HepG2 (cell line): ENCODE data around the gene CFAP210. TPM values are rescaled to one million over a fixed set of nuclear protein-coding genes. Genes with fewer than 3 reads are reported as not detected.

Experiments used
- HIVEP1 ChIP-seq: sonication (generic); formaldehyde crosslinking; IDR thresholded peaks from 2 replicates; pipeline ENCODE4 v1.4.0; 2020; ENCODE audit warnings: mild to moderate bottlenecking, missing genetic modification reagents
- JARID2 ChIP-seq: sonication (generic); formaldehyde crosslinking; IDR thresholded peaks from 2 replicates; pipeline ENCODE4 v1.8.1; 2023; ENCODE audit warnings: missing genetic modification reagents, inconsistent platforms; ENCODE audit not compliant: insufficient replicate concordance
- NAIF1 ChIP-seq: sonication (generic); formaldehyde crosslinking; IDR thresholded peaks from 2 replicates; pipeline ENCODE4 v1.5.0; 2020; ENCODE audit warnings: mild to moderate bottlenecking, missing genetic modification reagents, borderline replicate concordance
- NKX3-1 ChIP-seq: sonication (generic); formaldehyde crosslinking; IDR thresholded peaks from 2 replicates; pipeline ENCODE4 v1.5.0; 2020; ENCODE audit warnings: missing genetic modification reagents
- RFX3 ChIP-seq: IDR thresholded peaks from 2 replicates; pipeline ENCODE4 v1.6.1; 2016; ENCODE audit warnings: missing biosample characterization, missing genetic modification reagents
- SAFB2 ChIP-seq: sonication (generic); formaldehyde crosslinking; IDR thresholded peaks from 2 replicates; pipeline ENCODE4 v1.5.1; 2020; ENCODE audit warnings: missing genetic modification reagents, low read depth, mild to moderate bottlenecking, borderline replicate concordance
- SMAD3 ChIP-seq: sonication (generic); formaldehyde crosslinking; IDR thresholded peaks from 2 replicates; pipeline ENCODE4 v1.4.0; 2020; ENCODE audit warnings: missing genetic modification reagents
- SP2 ChIP-seq: sonication (generic); formaldehyde crosslinking; IDR thresholded peaks from 2 replicates; pipeline ENCODE4 v1.5.1; 2020; ENCODE audit warnings: mild to moderate bottlenecking, missing genetic modification reagents
- STAG1 ChIP-seq: sonication (generic); formaldehyde crosslinking; IDR thresholded peaks from 2 replicates; pipeline ENCODE4 v1.4.0; 2020; ENCODE audit warnings: missing genetic modification reagents
- U2AF2 ChIP-seq: fragments of 200-400 bp; formaldehyde crosslinking; IDR thresholded peaks from 2 replicates; pipeline ENCODE4 v1.6.1; 2017; ENCODE audit warnings: low read depth, mild to moderate bottlenecking, low read length
- ZC3H4 ChIP-seq: sonication (generic); formaldehyde crosslinking; IDR thresholded peaks from 2 replicates; pipeline ENCODE4 v1.4.0; 2020; ENCODE audit warnings: missing genetic modification reagents, borderline replicate concordance
- ZNF232 ChIP-seq: sonication (generic); formaldehyde crosslinking; IDR thresholded peaks from 2 replicates; pipeline ENCODE4 v1.4.0; 2020; ENCODE audit warnings: missing genetic modification reagents, borderline replicate concordance
- ZNF552 ChIP-seq: sonication (generic); formaldehyde crosslinking; IDR thresholded peaks from 2 replicates; pipeline ENCODE4 v1.9.0; 2022; ENCODE audit warnings: missing genetic modification reagents, mild to moderate bottlenecking, borderline replicate concordance
- ZNF562 ChIP-seq: sonication (generic); formaldehyde crosslinking; IDR thresholded peaks from 2 replicates; pipeline ENCODE4 v1.8.0; 2022; ENCODE audit warnings: missing genetic modification reagents, borderline replicate concordance
- ZNF572 ChIP-seq: sonication (generic); formaldehyde crosslinking; IDR thresholded peaks from 2 replicates; pipeline ENCODE4 v1.5.1; 2020; ENCODE audit warnings: mild to moderate bottlenecking, missing genetic modification reagents
- ZNF577 ChIP-seq: sonication (generic); formaldehyde crosslinking; IDR thresholded peaks from 2 replicates; pipeline ENCODE4 v1.4.0; 2020; ENCODE audit warnings: mild to moderate bottlenecking, low read depth, missing genetic modification reagents, borderline replicate concordance
- ZNF589 ChIP-seq: sonication (generic); formaldehyde crosslinking; conservative IDR thresholded peaks from 2 replicates; pipeline ENCODE4 v1.8.0; 2022; ENCODE audit warnings: mild to moderate bottlenecking, moderate library complexity, missing genetic modification reagents
- ZNF709 ChIP-seq: sonication (generic); formaldehyde crosslinking; IDR thresholded peaks from 2 replicates; pipeline ENCODE4 v1.5.0; 2020; ENCODE audit warnings: mild to moderate bottlenecking, missing genetic modification reagents
- ZNF737 ChIP-seq: sonication (generic); formaldehyde crosslinking; IDR thresholded peaks from 2 replicates; pipeline ENCODE4 v1.5.0; 2020; ENCODE audit warnings: missing genetic modification reagents, mild to moderate bottlenecking, borderline replicate concordance
- ZSCAN31 ChIP-seq: sonication (generic); formaldehyde crosslinking; IDR thresholded peaks from 2 replicates; pipeline ENCODE4 v1.5.0; 2020; ENCODE audit warnings: low read depth, mild to moderate bottlenecking, missing genetic modification reagents
- polyA plus RNA-seq, 8 experiments: library from polyadenylated mRNA; depleted of rRNA in 3 of 8; stranded (reverse) in 7 of 8; unstranded in 1 of 8; fragments of >200 nt; fragmentation: Illumina TruSeq in 4 of 8; extraction: Trizol in 4 of 8; gene quantifications; 2 replicates each; pipeline versions ENCODE4 v1.2.1 to v1.2.3, GENCODE V29; 2011 to 2016; ENCODE audit warnings: low read depth in 4 of 8, missing spikeins in 1 of 8, mixed read lengths in 1 of 8; ENCODE audit not compliant: insufficient read depth in 1 of 8
- total RNA-seq, 5 experiments: library from RNA; depleted of rRNA; stranded (reverse); fragments of >200 nt; fragmentation: Illumina TruSeq; extraction: Trizol; gene quantifications; 2 replicates each; pipeline ENCODE4 v1.2.3, GENCODE V29; 2016; ENCODE audit warnings: low read depth in 1 of 5
- TF ChIP-seq, protein P1 (sequence below): sonication (generic); formaldehyde crosslinking; IDR thresholded peaks from 2 replicates; pipeline ENCODE4 v1.8.0; 2022; ENCODE audit warnings: low read depth, missing genetic modification reagents
- TF ChIP-seq, protein P2 (sequence below): IDR thresholded peaks from 2 replicates; pipeline ENCODE4 v1.6.1; 2016; ENCODE audit warnings: low read depth, borderline replicate concordance
- TF ChIP-seq, protein P3 (sequence below): sonication (generic); formaldehyde crosslinking; conservative IDR thresholded peaks from 2 replicates; pipeline ENCODE4 v1.4.0; 2020; ENCODE audit warnings: missing genetic modification reagents
- TF ChIP-seq, protein P4 (sequence below): sonication (generic); formaldehyde crosslinking; IDR thresholded peaks from 2 replicates; pipeline ENCODE4 v1.9.0; 2021; ENCODE audit warnings: missing genetic modification reagents, borderline replicate concordance

CFAP210 gene
- total and polyA plus RNA-seq, 2 of the 13 experiments (the other 11 are each of a cell fraction or from before 2014, with no cell fraction given), result 0.18 TPM; not detected in 1

DNA sequence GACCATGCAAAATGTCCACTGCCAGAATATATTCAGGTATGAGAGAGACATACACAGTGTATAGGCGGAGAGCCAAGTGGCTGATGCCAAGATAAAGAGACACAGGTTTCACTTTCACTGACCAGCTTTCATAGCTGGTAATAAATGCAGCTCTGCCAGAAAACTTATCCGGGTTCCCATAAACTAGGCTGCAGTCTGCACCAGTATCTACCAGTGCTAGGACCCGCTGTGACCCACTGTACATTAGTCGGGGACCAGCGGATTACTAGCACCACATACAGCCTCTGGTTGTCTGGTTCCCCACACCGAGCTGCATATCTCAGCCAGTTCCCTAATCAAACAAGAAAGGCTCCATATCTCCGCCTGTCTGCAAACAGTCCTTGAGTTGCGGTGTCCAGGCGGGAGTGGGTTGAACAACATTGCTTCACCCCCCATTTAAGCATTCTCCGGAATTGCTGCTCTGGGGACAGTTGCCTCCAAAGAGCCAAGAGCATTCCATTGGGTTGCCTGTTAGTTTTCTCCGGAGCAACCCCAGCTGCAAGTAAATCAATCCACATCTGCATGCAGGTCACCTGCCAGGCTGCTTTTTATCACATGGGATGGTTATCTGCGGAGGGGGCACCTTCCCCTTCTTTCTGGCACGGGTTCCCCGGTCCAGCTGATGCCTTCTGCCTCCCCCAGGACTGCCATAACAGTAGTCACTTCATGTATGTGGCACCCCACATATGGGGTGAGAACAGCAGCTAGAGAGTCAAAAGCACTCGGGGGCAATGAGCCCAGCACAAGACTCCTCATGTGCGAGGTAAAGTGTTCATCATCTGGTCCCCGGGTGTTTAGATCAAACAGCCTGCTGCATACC lies 21.4 kb upstream of the CFAP210 start (continued):
- TF ChIP-seq ZNF572, result no peak
- TF ChIP-seq, protein P1, sequence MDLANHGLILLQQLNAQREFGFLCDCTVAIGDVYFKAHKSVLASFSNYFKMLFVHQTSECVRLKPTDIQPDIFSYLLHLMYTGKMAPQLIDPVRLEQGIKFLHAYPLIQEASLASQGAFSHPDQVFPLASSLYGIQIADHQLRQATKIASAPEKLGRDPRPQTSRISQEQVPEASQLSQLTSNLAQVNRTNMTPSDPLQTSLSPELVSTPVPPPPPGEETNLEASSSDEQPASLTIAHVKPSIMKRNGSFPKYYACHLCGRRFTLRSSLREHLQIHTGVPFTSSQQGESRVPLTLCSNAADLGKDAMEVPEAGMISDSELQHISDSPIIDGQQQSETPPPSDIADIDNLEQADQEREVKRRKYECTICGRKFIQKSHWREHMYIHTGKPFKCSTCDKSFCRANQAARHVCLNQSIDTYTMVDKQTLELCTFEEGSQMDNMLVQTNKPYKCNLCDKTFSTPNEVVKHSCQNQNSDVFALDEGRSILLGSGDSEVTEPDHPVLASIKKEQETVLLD, result no peak; the same call in 1 of the 2 replicates
- TF ChIP-seq NAIF1, result no peak
- no peak for TF ChIP-seq ZSCAN31
- no peak for TF ChIP-seq ZNF589 (CRISPR knock-in tag)
- TF ChIP-seq ZC3H4 (CRISPR knock-in tag), result no peak
- no peak for TF ChIP-seq ZNF577 (CRISPR knock-in tag)
- 0 out of 2 replicates have a peak, but pooled peaks have one; percentile 21 for TF ChIP-seq STAG1 (CRISPR knock-in tag)
- no peak; the same call in 1 of the 2 replicates for TF ChIP-seq ZNF552 (CRISPR knock-in tag)
- TF ChIP-seq, protein P2, sequence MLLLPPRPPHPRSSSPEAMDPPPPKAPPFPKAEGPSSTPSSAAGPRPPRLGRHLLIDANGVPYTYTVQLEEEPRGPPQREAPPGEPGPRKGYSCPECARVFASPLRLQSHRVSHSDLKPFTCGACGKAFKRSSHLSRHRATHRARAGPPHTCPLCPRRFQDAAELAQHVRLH (CRISPR knock-in tag), result peak; percentile 88; the same call in 1 of the 2 replicates
- no peak for TF ChIP-seq RFX3 (CRISPR knock-in tag)
- TF ChIP-seq, protein P3, sequence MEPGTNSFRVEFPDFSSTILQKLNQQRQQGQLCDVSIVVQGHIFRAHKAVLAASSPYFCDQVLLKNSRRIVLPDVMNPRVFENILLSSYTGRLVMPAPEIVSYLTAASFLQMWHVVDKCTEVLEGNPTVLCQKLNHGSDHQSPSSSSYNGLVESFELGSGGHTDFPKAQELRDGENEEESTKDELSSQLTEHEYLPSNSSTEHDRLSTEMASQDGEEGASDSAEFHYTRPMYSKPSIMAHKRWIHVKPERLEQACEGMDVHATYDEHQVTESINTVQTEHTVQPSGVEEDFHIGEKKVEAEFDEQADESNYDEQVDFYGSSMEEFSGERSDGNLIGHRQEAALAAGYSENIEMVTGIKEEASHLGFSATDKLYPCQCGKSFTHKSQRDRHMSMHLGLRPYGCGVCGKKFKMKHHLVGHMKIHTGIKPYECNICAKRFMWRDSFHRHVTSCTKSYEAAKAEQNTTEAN (CRISPR knock-in tag), result no peak
- no peak for TF ChIP-seq NKX3-1 (CRISPR knock-in tag)
- no peak for TF ChIP-seq ZNF737
- TF ChIP-seq ZNF232 (CRISPR knock-in tag), result 0 out of 2 replicates have a peak, but pooled peaks have one; percentile 42
- TF ChIP-seq HIVEP1 (CRISPR knock-in tag), result no peak
- TF ChIP-seq ZNF562 (CRISPR knock-in tag), result no peak
- TF ChIP-seq JARID2 (CRISPR knock-in tag), result no peak
- TF ChIP-seq, protein P4, sequence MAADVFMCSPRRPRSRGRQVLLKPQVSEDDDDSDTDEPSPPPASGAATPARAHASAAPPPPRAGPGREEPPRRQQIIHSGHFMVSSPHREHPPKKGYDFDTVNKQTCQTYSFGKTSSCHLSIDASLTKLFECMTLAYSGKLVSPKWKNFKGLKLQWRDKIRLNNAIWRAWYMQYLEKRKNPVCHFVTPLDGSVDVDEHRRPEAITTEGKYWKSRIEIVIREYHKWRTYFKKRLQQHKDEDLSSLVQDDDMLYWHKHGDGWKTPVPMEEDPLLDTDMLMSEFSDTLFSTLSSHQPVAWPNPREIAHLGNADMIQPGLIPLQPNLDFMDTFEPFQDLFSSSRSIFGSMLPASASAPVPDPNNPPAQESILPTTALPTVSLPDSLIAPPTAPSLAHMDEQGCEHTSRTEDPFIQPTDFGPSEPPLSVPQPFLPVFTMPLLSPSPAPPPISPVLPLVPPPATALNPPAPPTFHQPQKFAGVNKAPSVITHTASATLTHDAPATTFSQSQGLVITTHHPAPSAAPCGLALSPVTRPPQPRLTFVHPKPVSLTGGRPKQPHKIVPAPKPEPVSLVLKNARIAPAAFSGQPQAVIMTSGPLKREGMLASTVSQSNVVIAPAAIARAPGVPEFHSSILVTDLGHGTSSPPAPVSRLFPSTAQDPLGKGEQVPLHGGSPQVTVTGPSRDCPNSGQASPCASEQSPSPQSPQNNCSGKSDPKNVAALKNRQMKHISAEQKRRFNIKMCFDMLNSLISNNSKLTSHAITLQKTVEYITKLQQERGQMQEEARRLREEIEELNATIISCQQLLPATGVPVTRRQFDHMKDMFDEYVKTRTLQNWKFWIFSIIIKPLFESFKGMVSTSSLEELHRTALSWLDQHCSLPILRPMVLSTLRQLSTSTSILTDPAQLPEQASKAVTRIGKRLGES (CRISPR knock-in tag), result no peak
- no peak for TF ChIP-seq U2AF2
- no peak for TF ChIP-seq SP2 (CRISPR knock-in tag)
- peak; percentile 43; the same call in 1 of the 2 replicates for TF ChIP-seq ZNF709 (CRISPR knock-in tag)
- no peak for TF ChIP-seq SAFB2 (CRISPR knock-in tag)
- TF ChIP-seq SMAD3 (CRISPR knock-in tag), result peak; percentile 83; the same call in 1 of the 2 replicates
